Measurements from ENCODE around the gene KRT17.

The KRT17 gene

DNA sequence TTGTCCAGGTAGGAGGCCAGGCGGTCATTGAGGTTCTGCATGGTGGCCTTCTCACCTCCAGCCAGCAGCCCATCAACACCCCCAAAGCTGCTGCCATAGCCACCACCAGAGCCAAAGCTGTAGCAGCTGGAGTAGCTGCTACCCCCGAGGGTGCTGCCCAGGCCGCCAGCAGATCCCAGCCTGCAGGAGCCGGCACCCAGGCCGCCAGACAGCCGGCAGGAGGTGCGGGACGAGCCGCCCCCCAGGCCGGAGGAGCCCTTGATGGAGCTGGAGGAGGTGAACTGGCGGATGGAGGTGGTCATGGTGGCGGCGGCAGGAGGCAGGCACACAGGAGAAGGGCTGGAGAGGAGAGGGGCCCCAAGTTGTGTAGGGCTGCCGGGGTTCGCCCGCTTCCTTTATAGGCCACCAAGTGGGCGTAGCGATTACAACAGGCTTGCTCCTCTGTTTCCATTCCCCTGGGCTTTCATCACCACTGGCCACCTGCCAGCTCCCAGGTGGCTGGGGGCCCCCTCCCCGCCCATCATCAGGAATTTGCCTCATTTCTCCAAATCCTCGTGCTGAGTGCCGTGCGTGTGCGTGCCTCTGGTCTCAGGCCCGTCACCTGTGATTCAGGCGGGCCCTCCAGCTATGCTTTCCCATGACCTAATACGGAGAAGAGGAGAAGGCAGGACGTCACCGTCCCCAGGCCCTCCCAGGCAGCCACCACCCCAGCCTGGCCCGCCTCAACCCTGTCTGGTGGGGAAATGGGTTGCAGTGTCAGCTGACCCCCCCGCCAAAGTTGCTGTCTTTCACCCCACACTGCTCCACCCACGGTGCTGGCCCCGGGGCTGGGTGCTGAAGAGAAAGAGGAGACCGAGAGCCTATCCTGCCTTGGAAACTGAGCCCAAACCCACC lies at the start of gene KRT17:
TSS of gene KRT17 (minus strand) at position 368 of the 894 bp plus-strand sequence. CDS start at position 302, 66 bp downstream.
- ATAC-seq = no peak

DNA sequence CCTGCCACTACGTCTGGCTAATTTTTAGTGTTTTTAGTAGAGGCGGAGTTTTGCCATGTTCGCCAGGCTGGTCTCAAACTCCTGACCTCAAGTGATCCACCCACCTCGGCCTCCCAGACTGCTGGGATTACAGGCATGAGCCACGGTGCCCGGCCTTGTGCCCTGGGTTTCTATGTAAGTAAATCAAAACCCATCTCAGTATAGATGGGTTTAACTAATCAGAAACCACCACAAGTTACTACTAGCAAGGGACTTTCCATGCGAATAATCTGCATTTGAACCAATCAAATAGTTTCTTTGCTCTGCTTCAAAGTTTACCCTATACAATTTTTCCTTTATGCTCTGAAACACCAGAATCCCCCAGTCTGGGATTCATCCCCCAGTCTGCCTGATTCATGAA lies 47.8 kb upstream of the KRT17 start:
- ATAC-seq = peak; percentile 56 to 78

DNA sequence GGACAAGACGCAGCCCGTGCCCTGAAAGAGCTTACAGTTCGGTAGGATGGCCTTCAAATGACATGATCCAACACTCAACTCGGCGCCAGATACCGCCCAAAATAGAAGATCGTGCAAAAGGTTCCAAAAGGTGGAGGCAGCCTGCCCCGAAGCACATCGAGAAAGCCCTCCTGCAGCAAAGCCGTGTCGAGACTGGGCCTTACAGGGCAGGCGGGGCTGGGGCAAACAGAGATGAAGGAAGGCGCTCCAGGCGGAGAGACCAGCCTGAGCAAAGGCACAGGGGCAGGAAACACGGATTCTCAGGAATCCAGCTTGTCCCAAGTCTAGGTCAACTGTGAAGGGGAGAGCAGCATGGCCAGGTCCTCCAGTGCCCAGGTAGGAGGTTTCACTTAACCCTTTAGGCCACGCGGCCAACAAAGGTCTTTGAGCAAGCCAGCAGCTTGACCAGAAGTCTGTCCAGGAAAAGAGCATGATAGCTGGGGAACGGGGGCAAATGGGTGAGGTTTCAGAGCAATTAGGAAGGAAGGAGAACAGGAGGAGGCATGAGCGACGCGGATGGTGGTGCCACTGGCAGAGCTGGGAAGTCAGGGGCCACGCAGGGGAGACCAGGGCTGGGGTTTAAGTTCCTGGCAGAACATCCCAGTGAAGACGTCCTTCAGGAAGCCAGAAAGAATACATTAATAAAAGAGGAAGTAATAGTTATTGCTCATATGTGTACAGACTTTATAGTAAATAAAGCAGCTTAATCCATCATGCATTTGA lies 43.1 kb upstream of the KRT17 start:
- ATAC-seq = no peak

DNA sequence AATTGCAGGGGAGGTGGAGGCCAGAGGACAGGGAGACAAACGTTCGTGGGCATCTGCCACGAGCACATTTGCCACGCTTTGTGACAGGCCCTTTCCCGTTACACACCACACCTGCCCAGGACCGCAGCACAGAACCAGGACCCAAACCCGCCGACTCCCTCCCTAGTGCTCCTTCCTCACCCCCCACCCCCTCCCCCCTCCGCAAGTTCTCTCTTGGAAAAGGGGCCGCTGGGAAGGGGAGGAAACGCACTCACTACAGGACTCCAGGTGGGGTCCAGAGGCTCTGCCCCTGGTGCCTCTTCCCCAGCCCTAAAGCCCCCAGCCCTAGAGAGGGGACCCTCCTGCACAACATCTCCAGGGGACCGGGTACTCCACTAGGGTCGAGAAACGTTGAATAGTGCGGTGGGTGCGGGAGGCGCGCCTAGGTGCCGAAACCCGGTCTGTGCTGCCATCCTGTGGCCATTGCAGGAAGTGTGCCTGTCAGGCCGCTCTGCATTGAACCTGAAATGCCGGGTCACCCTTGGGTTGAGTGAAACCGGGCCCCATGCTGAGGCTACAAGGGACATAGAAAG lies 42.4 kb upstream of the KRT17 start:
- peak; percentile 50 to 52 for ATAC-seq

DNA sequence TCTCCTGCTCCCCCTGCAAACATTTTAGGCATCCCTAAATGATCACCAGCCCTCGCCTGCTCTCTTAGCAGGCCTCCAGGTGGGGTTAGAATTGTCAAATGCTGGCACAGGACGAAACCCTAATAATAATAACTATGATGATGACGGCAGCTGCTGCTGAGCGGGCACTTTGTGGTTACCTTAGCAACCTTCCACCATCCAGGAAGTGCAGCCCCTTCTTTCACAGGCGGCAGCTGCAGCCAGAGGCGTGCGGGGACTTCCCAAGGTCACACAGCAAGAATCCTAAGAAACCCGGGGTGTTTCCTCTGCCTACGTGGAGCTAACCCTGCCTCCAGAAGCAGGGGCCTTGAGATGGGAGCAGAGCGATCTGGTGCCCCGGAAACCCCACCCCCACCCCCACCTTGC lies 41.9 kb upstream of the KRT17 start:
- peak; percentile 61 to 65 for ATAC-seq

DNA sequence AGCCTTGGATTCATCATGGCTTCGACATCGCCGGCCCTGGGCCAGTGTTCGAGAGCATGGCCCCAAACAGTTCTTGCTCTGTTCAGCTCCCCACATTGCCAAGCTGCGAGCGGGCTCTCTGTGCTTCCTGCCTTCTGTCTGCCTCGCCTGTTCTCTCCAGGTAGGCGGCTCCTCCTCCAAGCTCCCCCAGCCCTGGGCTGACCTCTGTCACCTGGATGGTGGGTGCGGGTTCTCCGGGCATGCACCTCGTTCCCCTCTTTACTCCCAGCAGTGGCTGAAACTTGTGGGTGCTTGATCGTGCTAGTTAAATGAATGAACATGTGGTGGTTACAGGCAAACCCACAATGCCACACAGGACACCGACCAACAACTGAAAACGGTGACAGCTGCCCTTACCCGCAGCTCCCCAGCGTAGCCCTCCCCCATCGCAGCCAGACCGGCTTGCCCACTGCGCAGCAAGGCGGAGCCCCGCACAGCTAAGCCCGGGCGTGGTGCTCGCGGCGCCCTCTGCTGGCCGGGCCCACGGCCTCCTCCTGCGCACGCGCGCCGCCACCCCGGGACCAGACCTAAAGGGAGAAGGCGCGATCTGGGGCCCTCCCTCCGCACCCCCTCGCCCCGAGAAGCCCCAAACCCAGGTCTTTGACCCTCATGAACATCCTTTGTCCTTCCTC lies 41.3 kb upstream of the KRT17 start:
- peak; percentile 82 to 84 for ATAC-seq

DNA sequence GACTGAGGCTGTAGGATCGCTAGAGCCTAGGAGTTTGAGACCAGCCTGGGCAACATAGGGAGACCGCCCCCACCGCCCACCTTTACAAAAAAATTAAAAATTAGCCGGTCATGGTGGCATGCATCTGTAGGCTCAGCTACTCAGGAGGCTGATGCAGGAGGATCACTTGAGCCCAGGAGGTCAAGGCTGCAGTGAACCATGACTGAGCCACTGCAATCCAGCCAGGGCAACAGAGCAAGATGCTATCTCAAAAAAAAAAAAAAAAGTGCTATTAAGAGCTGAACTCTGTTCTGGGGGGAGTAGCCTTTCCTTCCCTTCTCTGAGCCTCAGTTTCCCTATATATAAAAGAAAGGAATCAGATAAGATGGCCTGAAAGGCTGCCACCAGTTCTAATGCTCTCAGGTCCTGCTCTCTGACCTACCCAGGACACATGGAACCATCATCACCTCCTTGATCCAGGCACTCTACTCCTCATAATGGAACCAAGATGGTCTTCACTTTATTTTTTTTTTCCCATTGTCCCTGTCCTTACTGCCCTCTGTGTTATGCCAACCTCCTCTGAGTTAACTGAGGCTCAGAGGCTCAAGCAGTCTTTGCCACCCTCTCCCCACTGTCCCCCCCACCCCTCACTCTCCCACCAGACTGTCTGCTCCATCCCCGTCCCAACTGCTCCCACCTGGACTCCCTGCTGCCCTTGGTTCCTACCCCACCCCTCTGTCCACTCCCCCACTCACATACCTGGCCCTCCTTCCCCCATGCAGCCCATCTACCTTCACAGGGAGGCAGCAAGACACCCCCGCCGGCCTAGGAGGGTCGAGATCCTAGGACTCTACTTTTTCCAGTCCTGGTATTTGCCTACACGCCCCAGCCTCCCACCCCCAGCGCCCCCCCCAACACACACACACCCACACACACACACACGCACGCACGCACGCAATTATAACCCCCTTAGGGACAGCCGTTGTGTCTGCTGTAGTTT lies 40.5 kb upstream of the KRT17 start:
- ATAC-seq = no peak

DNA sequence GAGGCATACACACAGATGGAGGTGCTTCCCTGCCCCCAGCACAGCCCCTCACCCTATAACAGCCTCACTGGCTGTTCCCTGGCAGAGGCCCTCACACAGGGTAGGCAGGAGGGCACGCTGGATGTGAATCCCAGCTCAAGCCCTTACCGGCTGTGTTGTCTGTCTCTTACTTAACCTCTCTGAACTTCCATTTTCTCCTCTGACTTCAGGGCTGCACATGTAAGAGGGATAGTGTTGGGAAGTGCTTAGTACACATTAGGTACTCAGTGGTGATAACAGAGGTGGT lies 39.7 kb upstream of the KRT17 start:
- no peak for ATAC-seq

DNA sequence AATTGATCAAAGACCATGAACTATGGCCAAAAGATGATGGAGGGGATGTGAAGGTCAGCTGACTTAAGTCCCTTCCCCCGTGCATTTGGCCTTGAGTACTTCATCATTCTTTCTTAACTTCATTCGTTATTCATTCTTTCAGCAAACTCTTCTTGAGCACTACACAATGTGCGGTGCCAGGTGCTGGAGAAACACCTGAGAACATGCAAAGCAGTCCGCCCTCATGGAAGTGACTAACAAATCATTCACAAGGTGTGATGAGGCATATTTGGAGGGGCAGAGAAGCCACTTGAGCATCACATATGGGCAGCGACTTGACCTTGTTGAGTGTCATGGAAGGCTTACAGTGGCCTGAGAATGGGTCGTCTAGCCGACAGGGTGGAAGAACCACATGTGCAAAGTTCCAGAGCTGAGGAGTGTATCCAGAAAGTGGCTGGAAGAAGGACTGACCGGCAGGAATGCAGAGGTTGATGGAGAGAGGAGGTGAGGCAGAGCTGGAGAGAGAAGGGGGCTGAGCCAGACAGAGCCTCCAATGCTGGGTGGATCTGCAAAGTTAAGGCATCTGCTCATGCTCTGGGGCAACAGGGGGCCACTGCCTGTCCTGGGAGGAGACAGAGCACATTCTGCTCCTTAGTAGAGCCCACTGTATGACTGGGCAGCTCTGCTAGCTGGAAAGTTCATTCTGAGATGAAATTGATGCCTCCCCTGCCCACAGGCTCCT lies 39.2 kb upstream of the KRT17 start:
- ATAC-seq = no peak

DNA sequence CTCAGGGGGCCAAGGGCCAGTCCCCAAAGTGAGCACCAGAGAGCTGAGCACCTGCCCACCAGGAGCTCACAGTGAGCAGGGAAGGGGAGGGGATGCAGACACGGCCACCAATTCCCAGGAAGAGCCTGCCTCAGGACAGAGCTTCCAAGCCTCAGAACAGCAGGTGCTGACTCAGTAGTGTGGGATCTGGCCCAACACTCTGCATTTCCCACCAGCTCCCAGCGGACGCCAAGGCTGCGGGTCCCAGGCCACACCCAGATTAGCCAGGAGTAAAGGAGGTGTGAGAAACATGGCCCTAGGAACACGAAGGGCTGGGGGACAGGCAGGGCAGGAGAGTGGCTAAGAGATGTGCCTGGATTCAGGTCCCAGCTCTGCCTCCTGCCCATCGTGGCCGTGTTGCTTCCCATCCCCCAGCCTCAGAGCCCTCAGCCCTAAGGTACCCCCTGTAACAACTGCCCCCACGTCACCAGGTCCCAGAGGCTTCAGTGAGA lies 35.9 kb upstream of the KRT17 start:
- no peak for ATAC-seq

DNA sequence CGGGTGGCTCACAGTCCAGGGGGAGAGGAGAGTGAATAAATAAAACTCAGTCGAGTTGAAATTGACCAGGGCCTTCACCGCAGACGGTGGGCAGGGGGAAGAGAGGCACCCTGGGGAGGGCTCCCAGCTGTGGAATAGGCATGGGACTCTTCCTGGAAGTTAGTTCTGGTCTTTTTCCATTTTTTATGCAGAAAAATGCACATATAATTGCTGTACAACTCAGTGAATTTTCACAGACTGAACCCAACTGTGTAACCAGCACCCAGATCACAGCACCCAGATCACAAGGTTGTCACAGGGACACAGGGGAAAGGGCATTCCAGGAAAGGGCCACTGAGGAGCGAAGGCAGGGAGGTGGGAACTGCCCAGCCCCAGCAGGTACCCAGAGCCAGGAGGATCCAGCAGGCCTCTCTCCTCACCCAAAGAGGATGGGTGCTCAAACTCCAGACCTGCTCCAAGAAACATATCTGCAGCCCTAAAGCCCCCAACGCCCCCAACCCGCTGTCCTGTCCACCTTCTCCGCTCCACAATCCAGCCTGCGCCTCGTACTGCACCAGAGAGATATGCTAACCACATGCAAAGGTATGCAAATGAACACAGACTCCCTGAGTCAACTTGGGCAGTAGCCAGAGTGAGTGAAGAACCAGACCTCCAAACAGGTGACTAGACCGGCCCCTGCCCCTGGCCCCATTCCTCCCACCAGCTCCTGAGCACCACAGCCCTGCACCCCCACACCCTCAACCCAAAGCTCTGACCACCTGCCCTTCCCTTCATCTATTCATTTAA lies 35.2 kb upstream of the KRT17 start:
- ATAC-seq = no peak

DNA sequence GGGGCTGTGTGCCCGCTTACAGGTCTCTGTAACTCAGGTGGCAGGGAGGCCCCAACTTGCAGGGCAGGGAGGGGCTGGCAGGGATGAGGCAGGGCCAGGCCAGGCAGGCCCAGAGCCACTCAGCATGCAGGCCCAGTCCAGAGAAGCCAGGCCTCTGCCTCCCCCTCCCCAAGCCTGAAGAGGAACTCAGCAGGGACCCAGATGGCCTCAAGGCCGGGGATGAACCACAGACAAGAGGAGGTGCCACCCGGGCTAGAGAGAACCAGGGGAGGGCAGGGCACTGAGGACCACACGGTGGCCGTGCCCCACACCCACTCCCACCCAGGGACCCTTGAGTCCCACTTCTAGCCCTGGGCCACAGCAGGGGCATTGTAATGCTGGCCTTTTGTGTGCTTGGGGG lies 34.5 kb upstream of the KRT17 start:
- ATAC-seq = no peak

DNA sequence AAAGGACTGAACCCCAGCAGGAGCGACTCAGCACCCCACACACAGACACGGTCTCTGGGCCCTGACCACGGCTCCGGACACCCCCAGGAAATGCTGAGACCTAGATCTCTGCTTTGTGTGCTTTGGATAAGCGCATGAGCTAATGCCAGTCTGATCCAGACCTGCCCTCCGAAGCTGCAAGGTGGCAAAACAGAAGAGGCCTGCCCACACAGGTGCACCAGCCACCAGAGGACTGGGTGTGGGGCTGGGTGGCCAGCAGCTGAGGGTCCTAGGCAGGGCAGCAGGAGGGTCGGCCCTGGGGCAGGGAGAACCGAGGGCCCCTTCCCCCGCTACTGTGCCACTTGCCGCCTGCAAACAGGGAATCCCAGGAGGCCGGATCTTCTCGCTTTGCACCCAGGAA lies 33.6 kb upstream of the KRT17 start:
- ATAC-seq = no peak

DNA sequence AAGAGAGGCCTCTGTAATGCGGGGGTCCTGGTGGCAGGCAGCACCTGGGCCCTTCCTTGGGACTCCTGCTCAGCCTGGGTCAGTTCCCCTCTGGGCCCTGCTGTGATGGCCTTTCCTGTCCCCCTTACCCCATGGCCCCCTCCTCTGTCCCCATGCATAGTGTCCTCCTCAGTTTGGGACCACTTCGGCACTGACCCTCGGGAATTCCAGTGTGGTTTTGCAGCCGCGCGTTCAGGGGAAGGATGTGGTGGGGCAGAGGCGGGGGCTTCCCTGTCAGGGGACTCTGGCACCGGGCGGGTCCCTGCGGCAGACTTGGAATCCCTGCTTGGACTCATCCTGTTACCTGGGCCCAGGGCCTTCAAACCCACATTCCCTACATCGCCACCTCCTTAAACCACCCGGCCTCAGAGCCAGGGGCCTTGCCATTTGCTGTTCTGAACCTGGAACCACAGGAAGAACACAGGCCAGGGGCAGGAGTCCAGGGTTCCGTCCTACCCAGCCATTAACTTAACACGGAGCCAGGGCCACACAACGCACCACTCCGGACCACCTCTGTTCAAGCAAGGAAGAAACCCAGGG lies 32.9 kb upstream of the KRT17 start:
- no peak for ATAC-seq

DNA sequence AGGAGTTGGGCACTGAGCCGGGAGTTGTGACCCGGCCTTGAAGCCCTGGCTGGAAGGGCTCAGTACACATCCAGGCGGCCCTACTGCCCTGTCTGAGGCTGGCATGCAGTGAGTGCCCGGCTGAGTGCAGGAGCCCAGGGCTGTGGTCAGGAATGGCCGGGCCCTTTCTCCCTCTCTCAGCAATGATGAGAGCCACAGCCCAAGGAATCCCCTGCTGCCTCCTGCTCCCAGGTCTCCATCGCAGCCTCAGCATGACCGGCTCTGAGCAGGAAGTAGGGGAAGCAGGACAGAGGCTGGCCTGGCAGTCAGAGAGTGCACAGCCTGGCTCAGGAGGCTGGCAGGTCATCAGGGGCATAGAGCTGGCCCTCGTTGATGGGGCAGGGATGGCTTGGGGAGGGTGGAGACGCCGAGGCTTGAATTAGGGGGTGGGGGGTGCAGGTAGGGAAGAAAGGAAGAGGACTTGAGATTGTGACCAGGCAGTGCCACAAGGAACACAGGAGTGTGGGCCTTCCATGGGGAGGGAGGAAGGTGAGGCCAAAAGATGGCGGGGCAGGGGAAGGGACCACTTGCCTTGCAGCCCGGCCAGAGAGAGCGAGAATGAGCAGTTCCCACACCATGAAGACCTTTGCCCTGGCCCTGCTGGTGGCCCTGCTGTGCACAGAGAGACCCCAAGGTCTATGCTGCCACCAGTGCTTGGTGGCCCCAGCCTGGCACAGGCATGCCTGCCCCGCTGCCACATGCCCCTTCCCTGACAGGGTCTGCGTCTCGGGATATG lies 32.1 kb upstream of the KRT17 start:
- ATAC-seq = no peak

DNA sequence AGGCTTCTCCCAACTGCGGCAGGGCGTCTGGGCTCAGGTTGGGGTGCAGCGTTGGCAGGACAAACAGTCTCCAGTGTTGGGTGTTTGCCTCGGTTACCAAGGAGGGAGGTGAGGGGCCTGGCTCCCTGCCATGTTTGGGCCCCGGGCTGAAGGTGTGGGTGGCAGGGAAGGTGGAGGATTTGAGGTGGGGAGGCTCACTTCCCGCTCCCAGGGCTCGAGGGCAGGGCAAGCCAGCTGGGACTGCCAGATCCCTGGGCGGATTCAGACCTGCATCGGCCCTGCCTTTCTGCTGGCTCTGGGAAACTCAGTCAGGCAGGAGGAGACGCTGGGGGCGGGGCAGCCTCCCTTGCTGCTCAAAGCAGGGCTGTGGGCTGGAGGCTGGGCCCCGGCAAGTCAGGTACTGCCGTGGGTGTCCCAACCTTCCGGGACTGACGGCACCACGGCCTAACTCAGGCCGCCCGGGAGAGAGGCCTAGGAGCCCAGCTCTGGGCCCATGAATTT lies 31.3 kb upstream of the KRT17 start:
- ATAC-seq = no peak

DNA sequence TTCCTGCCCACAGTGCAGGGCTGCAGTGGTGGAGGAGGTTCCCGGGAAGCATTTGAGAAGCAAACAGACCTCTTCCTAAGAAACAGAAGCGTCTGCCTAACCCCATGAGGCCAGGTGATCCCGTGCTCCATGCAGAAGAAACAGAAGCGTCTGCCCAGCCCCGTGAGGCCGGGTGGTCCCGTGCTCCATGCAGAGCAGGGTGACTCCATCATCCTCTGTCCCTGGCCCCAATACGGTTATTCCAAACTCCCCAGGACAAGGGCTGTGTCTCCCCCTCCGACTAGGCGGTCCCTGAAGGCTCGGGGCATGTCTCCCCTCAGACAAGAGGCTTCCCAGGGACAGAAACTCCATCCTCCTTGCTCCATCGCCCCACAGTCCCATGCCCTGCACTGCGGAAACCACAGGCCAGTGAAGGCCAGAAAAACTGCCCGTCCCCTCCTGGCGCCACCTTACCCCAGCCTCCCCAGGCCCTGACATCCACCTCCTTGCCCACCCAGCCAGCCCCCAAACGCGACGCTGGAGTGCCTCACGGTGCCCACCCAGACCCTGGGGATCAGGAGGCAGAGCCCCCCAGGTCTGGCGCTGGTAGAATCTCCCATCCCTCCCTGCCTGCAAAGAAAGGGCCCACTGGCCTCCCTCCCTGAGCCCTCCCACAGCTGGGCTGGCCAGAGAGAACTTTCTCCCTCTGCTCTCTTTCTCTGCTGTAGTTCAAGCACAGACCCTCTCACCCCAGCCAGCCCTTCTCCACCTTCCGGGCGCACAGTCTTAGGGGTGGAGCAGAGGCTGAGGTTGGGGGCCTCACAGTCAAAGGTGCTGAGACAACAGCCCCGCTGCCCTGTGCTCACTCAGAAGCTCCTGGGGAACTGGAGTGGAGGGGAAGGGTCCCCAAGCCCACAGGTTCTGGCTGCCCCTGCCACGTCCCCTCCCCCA lies 30.6 kb upstream of the KRT17 start:
- ATAC-seq = no peak
